T-helper 22 cell (primary cell): ENCODE data around the gene FRMD4A.

ENCODE experiments used
- DNase-seq: peaks from one replicate; pipeline ENCODE4 v3.0.0-alpha.2; 2020; ENCODE audit warnings: low read depth

Gene FRMD4A

DNA sequence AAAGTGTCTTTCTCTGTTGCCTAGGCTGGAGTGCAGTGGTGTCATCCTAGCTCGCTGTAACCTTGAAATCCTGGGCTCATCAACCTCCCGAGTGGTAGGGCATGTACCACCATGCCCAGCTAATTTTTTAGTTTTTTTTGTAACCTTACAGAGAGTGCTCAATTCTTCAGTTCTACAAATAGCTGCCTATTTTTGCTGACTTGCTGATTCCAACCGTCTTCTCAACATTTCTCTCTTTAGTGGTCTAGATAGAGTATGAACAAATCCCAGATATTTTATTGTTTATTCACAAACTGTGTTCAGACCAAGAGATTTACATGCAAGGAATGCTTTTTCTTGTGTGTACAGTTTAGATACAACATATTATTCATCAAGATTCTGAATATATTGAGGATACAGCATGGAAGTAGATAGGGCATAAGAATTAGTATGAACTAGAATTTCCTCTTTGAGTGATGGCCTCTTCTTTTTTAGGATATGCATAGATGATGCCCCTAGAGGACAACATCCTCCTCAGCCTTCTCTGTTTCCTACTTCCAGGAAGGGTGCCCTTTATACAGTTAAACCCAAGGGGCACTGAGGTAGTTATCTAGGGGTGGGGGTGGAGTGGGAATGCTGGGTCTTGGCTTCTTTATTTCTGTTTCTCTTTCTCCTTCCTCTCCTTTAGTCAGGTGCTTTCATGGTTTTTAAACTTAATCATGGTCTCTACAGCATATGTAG, 717.9 kb downstream of the FRMD4A start:
- DNase-seq, result no peak

DNA sequence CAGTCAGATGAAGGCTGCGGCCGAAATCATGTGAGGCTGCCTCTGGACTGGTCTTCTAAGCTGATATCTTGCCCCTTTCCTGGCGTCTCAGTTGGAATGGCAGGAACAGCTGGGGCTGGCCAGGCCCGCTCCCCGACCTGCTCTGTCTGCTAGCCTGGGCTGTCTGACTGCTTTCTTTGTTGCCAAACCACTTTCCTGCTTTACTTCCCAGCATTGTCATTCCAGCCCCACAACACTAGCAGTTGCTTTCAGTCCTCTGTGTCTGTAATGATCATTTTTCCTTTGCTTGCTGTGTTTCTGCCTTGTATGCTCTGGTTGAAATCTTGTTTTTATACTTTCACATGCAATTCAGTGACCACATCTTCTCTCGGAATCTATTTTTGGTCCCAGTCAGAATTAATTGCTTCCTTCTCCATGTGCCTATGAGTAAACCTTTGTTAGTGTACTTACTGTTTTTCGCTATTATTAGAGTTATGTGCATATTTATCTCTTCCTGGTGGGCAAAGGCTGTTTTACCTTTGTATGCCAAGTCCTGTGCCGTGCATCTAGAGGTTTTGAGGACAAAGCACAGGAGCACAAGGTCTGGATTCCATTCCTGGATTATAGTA, 722.4 kb downstream of the FRMD4A start:
- DNase-seq, result no peak

GRCh38 chr10:13604357-13605040, 726.2 kb downstream of the FRMD4A start:
- DNase-seq, result no peak

GRCh38 chr10:13597909-13598308, 732.8 kb downstream of the FRMD4A start:
- no peak for DNase-seq

- DNase-seq, result no peak
These were observed 736.1 kb downstream of the FRMD4A start for GRCh38 chr10:13594641-13595040.
